ENCODE measurements around the gene MATCAP1.

Gene MATCAP1

GRCh38 chr16:67142342-67142741 lies 41.4 kb downstream of the MATCAP1 start:
- TF ChIP-seq CTCF (IDR thresholded peaks at IDR 0.05; ENCODE audit: insufficient read depth, low read length, poor library complexity, severe bottlenecking) = no peak
- H3K36me3 ChIP-seq (ENCODE audit: control insufficient read depth, insufficient read depth, low read length) = peaks cover 35% of the 10 kb centered on the region

DNA sequence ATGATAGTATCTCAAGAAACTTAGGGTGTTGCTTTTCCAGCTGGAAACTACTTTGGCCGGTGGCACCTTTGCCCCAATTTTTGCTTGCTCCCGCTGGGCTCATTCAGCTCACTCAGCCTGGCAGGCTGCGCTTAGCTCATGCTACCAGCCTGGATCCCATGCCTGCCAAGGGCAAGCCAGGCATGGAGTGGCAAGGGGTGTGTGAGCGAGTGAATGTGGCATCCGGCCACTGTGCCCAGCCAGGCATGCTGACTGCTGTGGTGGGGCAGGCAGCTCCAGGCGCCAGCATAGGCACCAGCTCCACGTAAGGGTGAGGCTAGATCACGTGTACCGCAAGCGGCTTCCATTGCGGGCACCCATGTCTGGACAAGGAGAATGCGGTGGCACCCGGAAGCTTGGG lies 42.4 kb downstream of the MATCAP1 start:
- peaks cover 29% of the 10 kb centered on the region for H3K36me3 ChIP-seq (ENCODE audit: control insufficient read depth, insufficient read depth, low read length)

More at GRCh38 chr16:67142342-67142741, 41.4 kb downstream of the MATCAP1 start:
- Histone ChIP-seq H3K27me3 (replicated peaks; ENCODE audit: control insufficient read depth, insufficient read depth, low read length) (no peaks in the 10 kb centered on the region), H3K4me3 (replicated peaks; ENCODE audit: low read depth, low read length) (no peak overlapping the region)
- no peak for DNase-seq (ENCODE audit: extremely low read depth, insufficient read length)

GRCh38 chr16:67137605-67138004 lies 46.2 kb downstream of the MATCAP1 start:
- H3K36me3 ChIP-seq (ENCODE audit: control insufficient read depth, insufficient read depth, low read length) = peaks cover 28% of the 10 kb centered on the region
- TF ChIP-seq CTCF (IDR thresholded peaks at IDR 0.05; ENCODE audit: insufficient read depth, low read length, poor library complexity, severe bottlenecking) = no peak
- DNase-seq (ENCODE audit: extremely low read depth, insufficient read length) = no peak
- H3K4me3 ChIP-seq (replicated peaks; ENCODE audit: low read depth, low read length) = no peak overlapping the region
- no peaks in the 10 kb centered on the region for H3K27me3 ChIP-seq (replicated peaks; ENCODE audit: control insufficient read depth, insufficient read depth, low read length)

More for the DNA sequence above, 42.4 kb downstream of the MATCAP1 start:
- Histone ChIP-seq H3K27me3 (replicated peaks; ENCODE audit: control insufficient read depth, insufficient read depth, low read length) (no peaks in the 10 kb centered on the region), H3K4me3 (replicated peaks; ENCODE audit: low read depth, low read length) (no peak overlapping the region)
- DNase-seq (ENCODE audit: extremely low read depth, insufficient read length) = no peak
- no peak for TF ChIP-seq CTCF (IDR thresholded peaks at IDR 0.05; ENCODE audit: insufficient read depth, low read length, poor library complexity, severe bottlenecking)

DNA sequence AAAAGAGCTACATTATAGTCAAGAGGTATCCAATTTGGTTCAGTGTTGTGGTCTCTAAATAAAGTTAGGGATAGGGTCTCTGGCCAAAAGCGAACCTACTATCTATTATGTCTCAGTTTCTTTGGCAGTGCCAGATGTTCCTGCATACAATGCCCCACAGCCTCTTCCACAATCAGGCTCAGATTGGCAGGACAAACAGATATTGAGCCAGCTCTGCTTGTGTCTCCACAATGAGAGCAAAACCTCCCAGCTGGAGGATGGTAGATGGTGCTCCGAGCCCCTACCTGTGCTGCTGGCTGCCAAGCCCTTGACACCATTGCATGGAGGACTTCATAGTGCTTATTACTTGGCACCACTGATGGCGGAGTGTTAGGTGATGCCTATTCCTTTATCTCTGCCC lies 54.3 kb downstream of the MATCAP1 start:
- H3K27me3 ChIP-seq (replicated peaks; ENCODE audit: control insufficient read depth, insufficient read depth, low read length) = no peaks in the 10 kb centered on the region
- no peak for DNase-seq (ENCODE audit: extremely low read depth, insufficient read length)
- H3K36me3 ChIP-seq (ENCODE audit: control insufficient read depth, insufficient read depth, low read length) = peaks cover 6% of the 10 kb centered on the region
- no peak for TF ChIP-seq CTCF (IDR thresholded peaks at IDR 0.05; ENCODE audit: insufficient read depth, low read length, poor library complexity, severe bottlenecking)
- H3K4me3 ChIP-seq (replicated peaks; ENCODE audit: low read depth, low read length) = no peak overlapping the region

DNA sequence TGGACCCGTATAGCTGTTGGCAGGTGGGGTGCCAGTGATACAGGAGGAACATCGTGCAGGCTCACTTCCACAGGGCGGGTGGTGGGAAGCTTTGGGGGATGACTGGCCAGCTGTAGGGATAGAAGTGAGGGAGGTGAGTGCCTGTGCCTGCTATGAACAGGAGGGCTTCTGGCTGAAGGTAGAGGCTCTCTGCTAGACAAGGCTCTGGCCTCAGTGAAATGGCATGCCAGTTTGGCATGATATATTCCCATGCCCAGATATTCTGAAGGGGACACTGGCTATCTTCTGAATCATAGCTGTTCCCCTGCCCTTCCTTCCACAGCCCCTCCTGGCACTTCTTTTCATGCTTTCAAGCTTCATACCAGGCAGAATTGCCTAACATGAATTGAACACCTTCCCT lies 54.9 kb downstream of the MATCAP1 start:
- no peaks in the 10 kb centered on the region for H3K27me3 ChIP-seq (replicated peaks; ENCODE audit: control insufficient read depth, insufficient read depth, low read length)
- no peak for TF ChIP-seq CTCF (IDR thresholded peaks at IDR 0.05; ENCODE audit: insufficient read depth, low read length, poor library complexity, severe bottlenecking)
- H3K4me3 ChIP-seq (replicated peaks; ENCODE audit: low read depth, low read length) = no peak overlapping the region
- H3K36me3 ChIP-seq (ENCODE audit: control insufficient read depth, insufficient read depth, low read length) = peaks cover under 1% of the 10 kb centered on the region
- DNase-seq (ENCODE audit: extremely low read depth, insufficient read length) = no peak

DNA sequence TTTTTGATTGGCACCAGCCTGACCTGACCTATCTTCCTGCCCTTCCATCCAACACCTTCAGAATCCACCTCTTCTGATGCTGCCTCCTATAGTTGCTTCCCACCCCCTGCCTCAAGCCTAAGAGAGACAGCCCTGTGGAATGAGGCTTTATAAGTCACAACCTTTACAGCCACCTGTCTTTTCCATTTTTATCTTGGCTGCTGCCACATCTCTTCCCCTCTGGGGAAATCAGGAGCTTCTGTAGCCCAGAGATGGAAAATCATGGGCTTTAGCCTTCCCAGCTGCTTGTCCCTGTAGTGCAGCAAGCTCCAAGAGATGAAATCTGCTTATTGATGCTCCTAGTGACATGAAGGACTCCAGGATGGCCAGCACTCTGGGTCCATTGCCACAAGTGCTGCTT lies 55.3 kb downstream of the MATCAP1 start:
- no peak for DNase-seq (ENCODE audit: extremely low read depth, insufficient read length)
- H3K4me3 ChIP-seq (replicated peaks; ENCODE audit: low read depth, low read length) = no peak overlapping the region
- H3K36me3 ChIP-seq (ENCODE audit: control insufficient read depth, insufficient read depth, low read length) = no peaks in the 10 kb centered on the region; the same call in none of the 2 replicates
- TF ChIP-seq CTCF (IDR thresholded peaks at IDR 0.05; ENCODE audit: insufficient read depth, low read length, poor library complexity, severe bottlenecking) = no peak
- H3K27me3 ChIP-seq (replicated peaks; ENCODE audit: control insufficient read depth, insufficient read depth, low read length) = no peaks in the 10 kb centered on the region

All from GM06990 (cell line).